SK-N-MC (cell line): ENCODE measurements around the gene PPP6R2.

Experiments used
- EZH2 ChIP-seq: fragments of 200-600 bp; sonication (generic); IDR thresholded peaks from one replicate; pipeline ENCODE4 v1.6.1; 2017; ENCODE audit warnings: antibody characterized with exemption
- FOXP2 ChIP-seq: optimal IDR thresholded peaks from 2 replicates; pipeline ENCODE3; 2011; ENCODE audit warnings: mild to moderate bottlenecking, moderate library complexity; ENCODE audit not compliant: insufficient read depth; ENCODE audit errors: extremely low read length, control extremely low read depth

- TF ChIP-seq FOXP2 = no peak
- no peak for TF ChIP-seq EZH2
Measured at GRCh38 chr22:50357222-50357621, 14.1 kb downstream of the PPP6R2 start.
